SH-SY5Y (cell line): Measurements from ENCODE around the gene AMPH.

Experiments used
- GATA2 ChIP-seq: IDR thresholded peaks from 2 replicates; pipeline ENCODE4 v1.6.1; 2011; ENCODE audit warnings: mild to moderate bottlenecking, low read depth, low read length
- GATA3 ChIP-seq: IDR thresholded peaks from 2 replicates; pipeline ENCODE4 v1.6.1; 2011; ENCODE audit warnings: low read depth, mild to moderate bottlenecking, low read length, moderate library complexity

GRCh38 chr7:38373155-38373554 is 258.0 kb downstream of the AMPH start:
- TF ChIP-seq GATA2 (no peak), GATA3 (no peak)
